HUES48 (cell line): ENCODE measurements around the gene TRNT1.

Experiments
- H3K27ac ChIP-seq: one replicate; pipeline ENCODE4 v1.7.0; 2013; ENCODE audit warnings: low read depth, low read length, inconsistent platforms
- H3K27me3 ChIP-seq: 2 replicates; pipeline ENCODE4 v1.6.1; 2013; ENCODE audit warnings: mild to moderate bottlenecking, low read length; ENCODE audit not compliant: control insufficient read depth, insufficient read depth
- H3K36me3 ChIP-seq: 2 replicates; pipeline ENCODE4 v1.6.1; 2013; ENCODE audit warnings: low read length; ENCODE audit not compliant: control insufficient read depth, insufficient read depth
- H3K4me1 ChIP-seq: 2 replicates; pipeline ENCODE4 v1.6.1; 2013; ENCODE audit warnings: mild to moderate bottlenecking, low read length; ENCODE audit not compliant: control insufficient read depth, insufficient read depth
- H3K4me3 ChIP-seq: 2 replicates; pipeline ENCODE4 v1.5.1; 2013; ENCODE audit warnings: mild to moderate bottlenecking, low read depth, low read length
- H3K9ac ChIP-seq: 2 replicates; pipeline ENCODE4 v1.6.1; 2013; ENCODE audit warnings: mild to moderate bottlenecking, low read depth, low read length, moderate library complexity
- H3K9me3 ChIP-seq: 2 replicates; pipeline ENCODE4 v1.6.1; 2013; ENCODE audit warnings: low read length; ENCODE audit not compliant: control insufficient read depth, insufficient read depth

TRNT1 gene

GRCh38 chr3:3149560-3149959 lies 22.8 kb downstream of the TRNT1 start:
- Histone ChIP-seq H3K4me1 (no peaks in the 10 kb centered on the region), H3K27ac (no peak overlapping the region), H3K9ac (no peak overlapping the region), H3K4me3 (no peak overlapping the region), H3K9me3 (no peaks in the 10 kb centered on the region), H3K27me3 (no peaks in the 10 kb centered on the region), H3K36me3 (peaks cover 99% of the 10 kb centered on the region)

DNA sequence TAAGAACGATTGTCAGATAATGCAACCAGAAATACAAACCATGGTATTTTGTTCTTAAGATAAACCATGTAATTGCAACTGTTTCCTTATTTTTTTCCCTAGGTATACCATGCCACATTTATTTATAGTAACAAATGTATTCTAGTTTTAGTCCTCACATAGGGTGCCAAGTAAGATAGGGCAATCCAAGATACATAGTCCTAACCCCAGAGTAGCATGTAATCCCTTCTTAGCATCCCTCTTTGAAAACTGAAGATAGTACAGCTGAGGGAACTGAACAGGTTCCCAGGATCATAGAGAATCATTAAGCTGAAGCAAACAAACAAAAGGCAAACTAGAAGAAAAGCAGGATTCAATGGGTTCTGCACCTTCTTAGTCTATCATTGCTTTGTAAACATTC lies 24.8 kb downstream of the TRNT1 start:
- Histone ChIP-seq H3K9ac (no peak overlapping the region), H3K4me1 (no peaks in the 10 kb centered on the region), H3K4me3 (no peak overlapping the region), H3K36me3 (peaks cover 96% of the 10 kb centered on the region), H3K27ac (no peak overlapping the region), H3K9me3 (no peaks in the 10 kb centered on the region), H3K27me3 (no peaks in the 10 kb centered on the region)

- H3K27ac ChIP-seq, result no peak overlapping the region
- H3K9ac ChIP-seq, result no peak overlapping the region
- peaks cover 68% of the 10 kb centered on the region for H3K36me3 ChIP-seq
- no peaks in the 10 kb centered on the region for H3K27me3 ChIP-seq
- H3K9me3 ChIP-seq, result no peaks in the 10 kb centered on the region
- H3K4me1 ChIP-seq, result no peaks in the 10 kb centered on the region
- H3K4me3 ChIP-seq, result no peak overlapping the region
These were observed 28.3 kb downstream of the TRNT1 start for GRCh38 chr3:3154879-3155610.

GRCh38 chr3:3157484-3157883 lies 30.7 kb downstream of the TRNT1 start:
- H3K9me3 ChIP-seq, result no peaks in the 10 kb centered on the region
- no peak overlapping the region for H3K27ac ChIP-seq
- H3K36me3 ChIP-seq, result peaks cover 57% of the 10 kb centered on the region
- H3K4me3 ChIP-seq, result no peak overlapping the region
- no peaks in the 10 kb centered on the region for H3K27me3 ChIP-seq
- no peaks in the 10 kb centered on the region for H3K4me1 ChIP-seq
- no peak overlapping the region for H3K9ac ChIP-seq

DNA sequence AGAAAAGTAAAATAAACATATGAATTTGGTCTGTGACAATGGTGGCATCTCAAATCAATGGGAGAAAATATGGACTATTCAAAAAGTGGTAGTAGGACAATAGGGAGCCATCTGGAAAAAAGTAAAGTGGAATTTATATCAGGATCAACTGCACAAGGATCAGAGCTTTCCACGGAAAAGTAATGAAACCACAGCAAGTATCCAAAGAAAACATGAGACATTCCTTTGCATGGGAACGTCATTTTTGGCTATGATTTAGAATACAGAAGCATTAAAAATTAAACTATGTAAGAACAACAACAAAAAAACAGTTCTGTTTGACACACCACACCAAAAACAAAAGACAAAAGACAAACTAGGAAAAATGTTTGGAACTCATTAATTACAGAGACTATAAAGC lies 34.1 kb downstream of the TRNT1 start:
- Histone ChIP-seq H3K36me3 (peaks cover 55% of the 10 kb centered on the region), H3K27me3 (no peaks in the 10 kb centered on the region), H3K9ac (no peak overlapping the region), H3K4me1 (no peaks in the 10 kb centered on the region), H3K9me3 (no peaks in the 10 kb centered on the region), H3K4me3 (no peak overlapping the region), H3K27ac (no peak overlapping the region)

- H3K4me1 ChIP-seq, result no peaks in the 10 kb centered on the region
- H3K4me3 ChIP-seq, result no peak overlapping the region
- H3K27ac ChIP-seq, result no peak overlapping the region
- H3K9ac ChIP-seq, result no peak overlapping the region
- H3K36me3 ChIP-seq, result peaks cover 81% of the 10 kb centered on the region
- H3K9me3 ChIP-seq, result no peaks in the 10 kb centered on the region
- H3K27me3 ChIP-seq, result no peaks in the 10 kb centered on the region
These were observed 38.5 kb downstream of the TRNT1 start for GRCh38 chr3:3165241-3165640.

- peaks cover 81% of the 10 kb centered on the region for H3K36me3 ChIP-seq
- no peak overlapping the region for H3K27ac ChIP-seq
- no peak overlapping the region for H3K9ac ChIP-seq
- no peaks in the 10 kb centered on the region for H3K27me3 ChIP-seq
- no peaks in the 10 kb centered on the region for H3K9me3 ChIP-seq
- no peak overlapping the region for H3K4me3 ChIP-seq
- H3K4me1 ChIP-seq, result no peaks in the 10 kb centered on the region
These were observed 38.9 kb downstream of the TRNT1 start for GRCh38 chr3:3165650-3166049.

DNA sequence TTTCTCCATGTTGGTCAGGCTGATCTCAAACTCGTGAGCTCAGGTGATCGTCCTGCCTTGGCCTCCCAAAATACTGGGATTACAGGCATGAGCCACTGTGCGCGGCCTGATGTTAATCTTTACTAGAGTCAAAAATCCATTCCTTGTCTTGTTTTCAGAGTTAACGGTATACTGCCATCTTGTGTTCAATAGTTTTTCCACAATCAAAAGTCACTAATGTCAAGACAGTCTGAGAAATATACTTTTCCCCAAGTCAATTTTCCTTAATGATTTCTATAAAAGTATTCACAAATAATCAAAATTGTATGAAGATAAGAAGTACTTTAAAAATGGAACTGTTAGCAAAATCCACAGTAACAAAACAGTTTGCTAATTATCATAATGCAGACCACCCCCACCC lies 44.3 kb downstream of the TRNT1 start:
- Histone ChIP-seq H3K9ac (no peak overlapping the region), H3K9me3 (no peaks in the 10 kb centered on the region), H3K27ac (no peak overlapping the region), H3K4me3 (no peak overlapping the region), H3K36me3 (peaks cover 86% of the 10 kb centered on the region), H3K27me3 (no peaks in the 10 kb centered on the region), H3K4me1 (no peaks in the 10 kb centered on the region)

DNA sequence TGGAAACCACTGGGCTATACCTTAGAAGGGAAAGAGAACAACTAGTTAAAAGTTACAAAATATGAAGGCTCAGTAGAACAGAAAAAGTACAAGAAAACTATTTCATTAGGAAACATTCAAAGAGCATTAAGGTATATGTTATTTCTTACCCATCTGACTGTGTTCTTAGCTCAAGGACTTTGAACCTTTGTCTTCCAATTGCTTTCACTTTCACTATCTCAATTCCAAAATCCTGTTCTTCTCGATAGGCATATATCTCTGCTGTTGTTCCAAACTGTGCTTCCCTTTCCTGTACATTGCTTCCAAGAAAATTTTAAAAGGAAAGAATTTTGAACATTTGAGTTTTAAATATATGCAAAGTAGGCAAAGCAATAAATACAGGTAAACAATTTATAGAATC lies 45.9 kb downstream of the TRNT1 start:
- Histone ChIP-seq H3K9me3 (no peaks in the 10 kb centered on the region), H3K4me1 (no peaks in the 10 kb centered on the region), H3K27me3 (no peaks in the 10 kb centered on the region), H3K27ac (no peak overlapping the region), H3K36me3 (peaks cover 70% of the 10 kb centered on the region), H3K4me3 (no peak overlapping the region), H3K9ac (no peak overlapping the region)

DNA sequence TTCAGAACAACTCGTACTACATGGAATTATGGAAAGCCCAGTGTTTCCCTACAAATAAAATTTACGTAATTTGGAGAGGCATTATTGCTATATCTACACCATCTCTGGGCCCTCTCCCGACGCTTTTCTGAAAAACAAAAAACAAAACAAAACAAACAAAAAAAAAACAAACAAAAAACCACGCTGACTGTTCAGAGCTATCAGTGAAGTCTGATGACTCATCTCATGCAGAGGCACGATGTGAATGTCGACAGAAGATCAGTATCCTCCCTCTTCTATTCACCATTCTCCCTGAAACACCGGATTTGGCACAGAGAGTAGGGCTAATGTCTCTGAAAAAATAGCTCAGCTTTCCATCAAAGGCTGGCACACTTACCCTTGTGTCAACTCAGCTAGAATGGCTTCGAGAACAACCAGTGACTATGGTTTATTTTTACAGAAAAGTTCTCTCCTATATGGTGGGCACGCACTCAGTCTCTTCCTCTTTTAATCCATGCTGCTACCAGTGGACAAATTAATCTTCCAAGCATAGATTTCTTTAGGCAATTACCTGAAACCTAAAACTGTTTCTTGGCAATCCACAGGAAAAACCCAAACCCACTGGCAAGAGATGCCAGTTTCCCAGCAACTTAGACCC lies 51.2 kb downstream of the TRNT1 start:
- H3K9ac ChIP-seq, result no peak overlapping the region

GRCh38 chr3:3178498-3179328 lies 52.0 kb downstream of the TRNT1 start:
- Histone ChIP-seq H3K9me3 (no peaks in the 10 kb centered on the region), H3K9ac (peak overlapping the region; percentile 84), H3K27ac (peak overlapping the region; percentile 67), H3K36me3 (peaks cover 19% of the 10 kb centered on the region), H3K4me1 (peaks cover 4% of the 10 kb centered on the region; the same call in 1 of the 2 replicates), H3K27me3 (no peaks in the 10 kb centered on the region), H3K4me3 (peak overlapping the region; percentile 93)

More for the DNA sequence above, 51.2 kb downstream of the TRNT1 start:
- Histone ChIP-seq H3K4me1 (peaks cover 4% of the 10 kb centered on the region; the same call in 1 of the 2 replicates), H3K36me3 (peaks cover 26% of the 10 kb centered on the region), H3K27ac (no peak overlapping the region), H3K27me3 (no peaks in the 10 kb centered on the region), H3K9me3 (no peaks in the 10 kb centered on the region), H3K4me3 (peak overlapping the region; percentile 93; the same call in 1 of the 2 replicates)
